ENCODE data around the gene RTN4RL2.

The RTN4RL2 gene

DNA sequence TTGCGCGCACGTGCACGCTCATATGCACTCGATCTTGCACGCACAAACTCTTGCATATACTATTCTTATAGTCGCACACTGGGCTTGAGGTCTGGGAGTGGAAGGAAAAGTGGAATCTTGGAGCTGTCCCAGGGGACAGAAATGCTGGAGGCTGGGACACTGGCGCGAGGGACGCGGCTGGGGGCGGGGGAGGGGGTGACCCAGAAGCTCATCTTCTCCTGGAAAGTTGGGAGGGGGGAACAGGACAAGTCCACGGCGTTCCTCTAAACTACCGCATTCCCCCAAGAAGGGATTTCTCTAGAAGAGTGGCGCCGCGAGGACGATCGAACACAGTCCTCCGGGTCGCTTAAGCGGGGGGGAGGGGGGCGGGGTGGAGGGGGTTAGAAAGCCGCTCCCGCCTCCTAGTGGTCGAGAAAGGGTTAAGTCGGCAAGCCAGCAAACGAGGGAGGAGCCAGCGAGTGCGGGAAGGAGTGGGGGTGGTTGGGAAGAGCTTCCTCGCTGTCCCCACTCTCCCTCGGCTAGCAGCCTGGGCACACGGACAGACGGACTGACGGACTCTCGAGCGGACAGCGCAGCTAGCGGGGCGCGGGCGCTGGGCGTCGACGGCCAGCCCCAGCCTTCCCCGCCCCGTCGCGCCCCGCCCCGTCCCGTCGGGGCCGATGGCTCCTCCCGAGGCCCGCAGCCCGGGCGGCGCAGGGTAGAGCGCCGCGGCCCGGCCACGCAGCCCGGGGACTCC lies at the start of gene RTN4RL2:
Gene RTN4RL2, plus strand, starts transcription at position 507 of the 736 bp plus-strand sequence. CDS start 338 bp downstream, outside the sequence.
- peak; percentile 10 for DNase-seq

DNA sequence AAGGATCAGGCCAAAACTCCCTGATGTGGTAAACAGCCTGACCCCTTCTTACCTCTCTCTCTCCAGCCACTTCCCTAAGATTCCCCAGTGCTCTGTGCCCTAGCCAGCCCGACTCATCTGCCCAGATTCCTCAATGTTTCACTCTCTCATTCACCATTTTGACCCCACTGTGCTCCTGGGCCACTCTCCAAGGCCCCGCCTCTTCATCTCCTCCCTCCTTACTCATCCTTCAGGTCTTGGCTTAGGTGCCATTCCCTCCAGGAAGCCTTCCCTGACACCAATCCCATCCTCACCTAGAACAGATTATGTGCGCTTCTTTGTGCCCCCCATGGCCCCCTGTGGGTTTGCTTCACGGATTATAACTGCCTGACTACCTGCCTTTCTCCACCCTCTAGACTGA lies 46.6 kb upstream of the RTN4RL2 start:
- DNase-seq: no peak

DNA sequence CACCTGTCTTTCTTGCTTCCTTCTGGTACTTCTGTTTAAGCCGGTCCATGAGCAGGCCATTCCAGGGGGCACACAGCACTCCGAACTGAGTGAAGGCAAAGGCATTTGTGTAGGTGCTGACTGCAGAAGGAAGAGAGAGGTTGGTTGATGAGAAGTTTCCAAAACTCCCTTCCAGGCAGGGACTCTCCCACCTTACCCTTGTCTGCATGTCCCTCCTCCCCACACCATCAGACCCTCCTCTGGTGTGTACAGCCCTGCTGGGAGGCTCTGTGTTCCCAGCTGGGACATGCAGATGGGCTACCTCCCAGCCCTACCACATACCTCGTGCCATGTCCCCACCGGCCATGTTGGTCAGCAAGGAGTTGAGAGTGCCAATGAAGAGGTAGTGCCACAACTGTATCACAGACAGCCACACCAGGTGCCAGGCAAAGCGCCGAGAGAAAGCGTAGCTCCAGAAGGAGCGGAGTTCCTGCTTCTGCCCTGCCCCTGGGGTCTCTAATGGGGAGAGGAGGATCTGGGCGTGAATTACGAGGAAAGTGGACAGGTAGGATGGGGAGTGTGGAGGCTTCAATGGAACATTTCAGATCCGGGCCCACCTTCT lies 45.6 kb upstream of the RTN4RL2 start:
- DNase-seq: no peak

DNA sequence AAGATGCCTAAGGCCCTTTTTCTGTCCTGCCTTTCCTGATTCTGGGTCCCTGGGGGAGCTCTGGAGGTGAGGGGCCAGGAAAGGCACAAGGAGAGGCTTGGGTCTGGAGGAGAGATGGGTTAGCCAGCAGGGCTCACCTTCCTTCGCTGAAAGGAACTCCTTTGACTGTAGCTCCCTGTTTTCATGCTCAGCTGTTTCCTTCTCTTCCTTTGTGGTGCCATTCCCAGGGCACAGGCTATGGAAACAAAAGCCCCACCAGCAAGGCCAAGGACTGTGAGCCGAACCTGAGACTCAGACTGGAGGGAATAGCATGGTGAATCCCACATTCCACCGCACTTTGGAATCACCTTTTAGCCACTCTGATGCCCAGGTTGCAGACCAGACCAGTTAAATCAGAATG lies 43.9 kb upstream of the RTN4RL2 start:
- no peak for DNase-seq

DNA sequence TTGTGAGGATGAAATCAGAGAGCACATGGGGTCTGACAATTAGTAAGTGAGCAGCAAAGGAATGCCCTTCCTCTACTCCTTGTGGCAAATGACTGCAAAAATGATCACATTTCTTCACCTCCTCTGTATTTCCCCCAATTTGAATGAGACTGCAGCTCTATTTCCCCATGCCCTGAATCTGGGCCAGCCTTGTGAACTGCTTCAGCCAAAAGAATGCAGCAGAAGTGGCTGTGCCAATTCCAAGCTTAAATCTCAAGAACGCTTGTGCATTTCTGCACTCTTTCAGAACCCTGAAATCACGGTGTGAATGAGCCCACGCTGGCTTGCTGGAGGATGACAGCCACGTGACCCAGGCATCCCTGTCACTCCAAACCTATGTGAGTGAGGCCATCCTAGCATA lies 43.3 kb upstream of the RTN4RL2 start:
- no peak for DNase-seq

DNA sequence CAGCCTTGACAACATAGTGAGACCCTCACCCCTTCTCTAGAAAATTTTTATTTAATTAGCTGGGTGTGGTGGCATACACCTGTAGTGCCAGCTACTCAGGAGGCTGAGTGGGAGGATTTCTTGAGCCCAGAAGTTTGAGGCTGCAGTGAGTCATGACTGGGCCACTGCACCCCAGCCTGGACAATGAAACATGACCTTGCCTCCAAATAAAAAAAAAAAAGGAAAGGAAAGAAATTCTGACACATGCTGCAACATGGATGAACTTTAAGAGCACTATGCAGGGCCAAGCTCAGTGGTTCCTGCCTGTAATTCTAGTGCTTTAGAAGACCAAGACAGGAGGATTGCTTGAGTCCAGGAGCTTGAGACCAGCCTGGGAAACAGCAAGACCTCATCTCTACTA lies 42.2 kb upstream of the RTN4RL2 start:
- no peak for DNase-seq

DNA sequence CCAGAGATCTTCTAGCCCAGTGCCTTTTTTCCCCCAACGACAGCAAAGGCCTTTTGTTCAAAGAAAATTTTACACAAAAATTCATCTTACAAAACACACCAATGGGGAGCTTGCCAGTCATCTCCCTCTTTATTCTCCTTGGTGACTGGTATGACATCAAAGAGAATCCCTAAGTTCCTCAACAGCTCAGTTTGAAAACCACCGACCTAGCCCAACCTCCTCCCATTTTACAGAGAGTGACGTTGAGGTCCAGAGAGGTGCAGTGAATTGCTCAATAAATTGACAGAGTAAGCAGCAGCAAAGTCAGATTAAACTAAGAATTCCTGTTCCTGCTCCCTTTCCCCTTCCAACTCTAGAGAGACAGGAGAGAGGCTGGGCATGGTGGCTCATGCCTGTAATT lies 41.2 kb upstream of the RTN4RL2 start:
- DNase-seq: no peak

DNA sequence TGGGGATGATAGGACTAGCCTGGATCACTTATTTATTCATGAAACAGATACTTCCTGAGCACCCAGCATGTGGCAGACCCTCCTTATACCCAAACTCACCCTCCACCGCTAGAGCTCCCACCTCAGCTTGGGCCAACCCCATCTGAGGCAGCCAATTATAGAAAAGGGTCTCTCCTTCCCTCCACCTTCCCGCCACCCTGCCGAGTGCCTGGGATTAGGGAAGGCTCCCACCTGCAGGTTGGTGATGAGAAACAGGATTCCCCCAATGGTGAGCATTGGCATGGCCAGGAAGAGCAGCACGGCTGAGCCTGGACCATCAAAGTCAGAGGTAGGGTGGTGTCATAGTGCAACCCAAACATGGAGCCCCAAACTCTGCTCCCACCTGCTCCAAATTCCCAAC lies 39.3 kb upstream of the RTN4RL2 start:
- DNase-seq: no peak

DNA sequence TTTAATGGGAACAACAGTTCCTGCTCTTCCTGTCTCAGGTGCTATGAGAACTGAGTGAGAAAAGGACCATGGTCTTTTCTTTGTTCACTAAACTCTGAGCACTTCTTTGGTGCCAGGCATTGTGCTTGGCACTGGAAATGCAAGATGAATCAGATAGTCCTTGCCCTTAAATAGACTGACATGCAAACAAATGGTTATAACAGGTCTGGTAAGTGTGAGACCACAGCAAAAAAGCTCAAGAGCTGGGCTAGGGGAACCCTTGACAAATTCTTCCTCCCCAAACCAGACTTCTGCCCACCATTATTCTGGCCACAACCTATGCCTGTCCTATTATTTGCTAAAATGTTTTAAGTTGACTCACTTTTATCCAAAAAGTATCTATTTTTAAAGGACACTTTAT lies 38.5 kb upstream of the RTN4RL2 start:
- no peak for DNase-seq

DNA sequence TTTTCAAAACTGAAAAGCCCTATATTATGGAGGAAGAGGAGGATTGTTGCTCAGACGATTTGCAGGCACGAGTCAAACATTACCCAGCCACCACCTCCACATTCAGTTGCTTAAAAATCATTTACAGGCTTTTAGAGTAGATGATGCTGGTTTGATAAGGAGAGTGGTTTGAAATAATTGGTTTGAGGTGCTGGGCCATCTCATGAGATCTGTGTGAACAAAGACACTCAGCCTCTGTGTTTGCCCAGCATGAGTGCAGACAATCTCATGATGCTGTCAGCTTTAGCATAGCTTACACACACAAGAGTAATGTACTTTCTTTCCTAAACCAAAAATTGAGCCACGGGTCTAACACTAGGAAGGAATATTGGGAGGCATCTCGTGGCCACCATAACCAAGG lies 37.7 kb upstream of the RTN4RL2 start:
- no peak for DNase-seq

DNA sequence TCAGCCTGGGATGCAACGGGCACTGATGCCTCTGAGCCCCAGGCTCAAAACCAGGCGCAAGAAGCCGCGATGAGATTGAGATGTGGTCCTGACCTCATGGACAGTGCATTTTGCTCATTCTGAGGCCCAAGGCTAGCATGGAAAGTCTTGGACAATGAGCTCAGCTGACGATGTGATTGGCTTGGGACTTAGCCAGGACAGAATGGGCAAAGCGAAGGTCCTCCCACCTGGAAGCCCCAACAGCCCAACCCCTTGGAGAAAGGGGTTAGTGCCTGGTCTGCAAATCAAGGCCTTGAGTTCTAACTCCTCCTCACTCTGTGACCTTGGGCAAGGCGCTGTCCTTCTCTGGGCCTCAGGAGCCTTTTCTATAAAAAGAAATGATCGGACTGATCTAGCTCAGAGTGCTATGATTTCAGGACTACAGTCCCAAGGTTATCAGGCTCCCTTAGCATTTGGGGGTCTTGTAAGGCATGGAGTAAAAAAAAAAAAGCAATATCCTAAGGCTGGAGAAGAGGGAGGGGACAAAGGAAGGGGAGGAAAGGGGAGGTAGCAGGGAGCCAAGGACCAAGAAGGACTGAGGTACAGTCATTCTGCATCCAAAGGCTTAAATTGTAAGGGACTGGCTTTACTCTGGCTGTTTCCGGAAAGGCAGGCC lies 36.1 kb upstream of the RTN4RL2 start:
- DNase-seq: no peak

DNA sequence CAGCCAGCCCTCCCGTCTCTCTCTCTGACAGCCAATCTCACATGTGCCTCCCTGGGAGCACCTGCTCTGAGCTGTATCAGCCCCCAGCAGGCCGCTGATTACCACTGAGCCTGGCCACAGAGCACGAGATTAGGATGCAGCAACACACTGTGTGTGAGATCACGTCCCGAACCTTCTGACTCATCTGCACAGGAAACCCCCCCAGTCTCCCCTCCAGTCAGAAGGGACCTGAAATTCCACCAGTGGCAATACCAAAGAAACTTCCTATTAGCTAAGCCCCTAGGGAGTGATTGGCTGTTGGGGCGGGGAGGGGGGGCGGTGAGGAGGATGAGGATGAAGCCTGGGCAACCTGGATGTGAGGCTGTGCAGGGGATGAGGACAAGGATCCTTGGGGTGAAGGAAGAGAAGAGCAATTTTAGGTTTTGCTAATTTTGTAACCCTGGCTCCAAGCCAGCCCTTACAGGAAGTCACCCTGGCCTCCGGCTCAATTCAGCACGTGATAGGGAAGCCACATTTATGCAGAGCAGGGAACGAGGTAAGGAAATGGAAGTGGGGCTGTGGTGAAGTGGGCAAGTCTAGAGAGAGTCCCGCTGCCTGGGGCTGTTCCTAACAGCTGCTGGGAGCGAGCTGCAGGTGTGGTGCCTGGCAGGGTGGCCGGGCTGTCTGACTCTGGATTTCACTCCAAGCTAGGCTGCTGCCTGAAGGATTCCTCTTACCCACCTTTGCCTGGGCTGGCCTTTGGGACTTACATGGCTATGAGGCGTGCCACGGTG lies 35.4 kb upstream of the RTN4RL2 start:
- DNase-seq: peak; percentile 84

DNA sequence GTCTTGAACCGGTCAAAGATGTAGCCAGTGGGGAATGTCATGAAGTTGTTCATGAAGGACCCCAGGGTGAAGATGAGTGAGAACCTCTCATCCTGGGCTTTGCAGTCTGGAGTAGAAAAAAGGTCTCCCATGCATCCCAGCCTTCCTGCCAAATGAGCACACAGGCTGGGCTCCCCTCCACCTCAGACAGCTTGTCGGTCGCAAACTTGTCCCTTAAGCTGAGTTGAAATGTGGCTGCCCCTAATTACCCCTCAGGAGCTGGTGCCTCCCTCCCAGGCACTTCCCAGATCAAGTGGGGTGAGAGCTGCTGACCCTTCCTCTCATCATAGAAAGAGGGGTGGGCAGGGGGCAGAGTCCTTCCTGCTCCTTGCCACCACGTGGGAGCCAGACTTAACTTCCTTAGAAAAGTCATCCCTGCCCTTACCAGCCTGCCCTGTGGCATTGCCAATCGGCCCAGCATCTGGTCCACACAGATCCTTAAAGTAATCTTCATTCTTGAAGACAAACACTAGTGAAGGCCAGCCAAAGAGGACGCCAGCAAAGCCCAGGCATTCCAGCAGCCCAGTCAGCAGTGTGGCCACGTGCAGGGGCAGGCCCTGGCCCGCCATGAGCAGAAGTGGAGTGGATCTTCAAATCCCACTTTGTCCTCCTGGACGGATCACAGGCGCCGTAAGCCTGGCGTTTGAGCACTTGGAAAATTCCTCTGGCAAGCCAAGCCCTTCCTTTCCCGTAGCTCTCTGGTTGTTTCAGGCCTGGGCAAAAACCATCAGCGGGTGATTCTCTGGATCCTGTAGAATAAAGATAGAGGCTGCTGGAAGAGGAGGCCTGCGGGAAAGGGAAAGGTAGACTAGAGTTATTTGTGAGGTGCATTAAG lies 34.5 kb upstream of the RTN4RL2 start:
- DNase-seq: no peak

DNA sequence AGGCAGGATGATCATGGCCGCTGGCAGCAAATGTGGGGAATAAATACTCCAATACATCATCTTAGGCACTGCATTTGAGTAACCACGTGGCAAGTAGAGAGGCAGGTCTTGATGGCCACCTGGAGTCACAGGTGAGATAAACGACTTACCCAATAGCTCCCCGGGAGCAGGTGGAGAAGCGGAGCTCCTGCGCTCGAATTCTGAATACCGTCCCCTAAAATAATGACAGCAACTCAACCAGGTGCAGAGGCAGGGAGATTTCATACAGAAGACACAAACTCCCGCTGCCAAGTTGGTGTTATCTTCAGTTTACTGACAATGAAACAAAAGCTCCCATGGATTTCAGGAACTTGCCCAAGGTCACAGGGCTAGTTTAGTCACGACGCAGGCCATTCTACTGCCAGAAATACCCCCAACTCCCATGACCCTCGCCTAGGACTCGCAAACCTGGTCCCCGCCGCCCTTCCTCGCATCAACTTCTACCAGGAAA lies 33.8 kb upstream of the RTN4RL2 start:
- DNase-seq: no peak

DNA sequence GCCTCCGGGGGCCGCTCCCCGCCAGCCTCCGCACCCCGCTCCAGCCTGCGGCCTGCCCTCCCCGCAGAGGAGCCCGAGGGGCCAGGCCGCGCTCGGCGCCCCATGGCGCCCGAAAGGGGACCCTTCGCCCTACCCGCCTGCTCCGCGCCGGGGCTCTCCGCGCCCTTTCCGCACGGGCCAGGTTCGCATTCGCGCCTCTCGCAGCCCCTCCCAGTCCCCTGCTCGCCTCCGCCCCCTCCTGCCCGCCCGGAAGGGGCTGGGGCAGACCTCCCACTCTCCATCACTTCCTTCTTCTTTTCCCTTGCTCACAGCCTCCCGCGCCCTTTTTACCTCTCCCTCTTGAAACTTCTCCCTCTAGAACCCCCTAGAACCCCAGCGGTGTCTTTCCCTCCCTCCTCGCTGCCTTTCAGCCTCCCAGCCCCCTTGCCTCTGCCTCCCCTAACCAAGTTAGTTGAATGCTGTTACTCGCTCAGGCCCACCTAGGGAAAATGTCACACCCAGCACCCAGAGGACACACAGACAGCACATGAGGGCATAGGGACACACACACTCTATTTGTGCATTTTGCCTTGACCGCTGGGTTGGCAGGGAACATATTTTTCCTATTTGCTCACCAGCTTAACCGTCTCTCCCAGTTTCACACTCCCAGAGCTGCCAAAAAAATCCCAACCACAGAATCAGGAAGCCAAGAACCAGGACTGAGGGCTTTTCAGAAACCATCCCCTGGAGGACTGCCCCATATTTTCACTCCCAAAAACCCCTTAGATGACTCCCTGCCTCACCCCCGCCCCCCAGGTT lies 33.2 kb upstream of the RTN4RL2 start, which contains the start of gene SLC43A3:
Gene SLC43A3, minus strand, starts transcription at position 193 of the 798 bp plus-strand sequence. CDS start 949 bp downstream, outside the sequence.
- DNase-seq: peak; percentile 67

DNA sequence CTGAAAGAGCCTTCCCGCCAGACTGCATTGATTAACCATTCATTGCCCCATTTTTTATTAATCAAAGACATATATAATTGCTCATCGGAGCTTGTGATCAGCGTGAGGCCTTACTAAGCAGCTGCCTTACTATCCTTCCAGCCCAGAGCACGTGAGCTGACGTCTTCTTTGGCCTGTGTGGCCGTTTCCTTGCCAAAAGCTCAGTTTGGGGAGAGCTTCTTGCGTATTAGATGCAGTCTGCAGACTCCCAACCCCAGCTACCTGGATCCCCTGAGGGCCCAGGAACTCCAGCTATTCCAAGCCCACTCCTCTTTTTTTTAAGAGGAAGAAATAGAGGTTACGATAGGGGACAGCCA lies 32.6 kb upstream of the RTN4RL2 start:
- DNase-seq: no peak

DNA sequence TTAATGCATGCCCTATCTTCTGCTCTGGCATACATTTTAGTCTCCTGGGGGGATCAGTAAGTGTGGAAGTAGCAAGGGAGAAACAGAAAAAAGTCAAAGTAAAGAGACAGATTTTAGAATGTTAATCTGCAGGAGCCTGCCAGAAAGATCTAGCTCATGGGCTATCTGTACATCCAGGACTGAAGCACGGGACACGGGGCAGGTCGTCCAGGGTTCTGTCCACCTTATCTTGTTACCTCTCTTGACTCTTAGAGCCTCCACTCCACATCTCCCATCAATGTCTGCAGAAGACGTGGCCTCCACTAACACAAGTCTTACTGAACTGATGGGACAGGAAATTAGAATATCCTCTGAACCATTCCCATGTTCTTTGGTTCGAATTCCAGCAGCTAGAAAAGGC lies 31.7 kb upstream of the RTN4RL2 start:
- no peak for DNase-seq

DNA sequence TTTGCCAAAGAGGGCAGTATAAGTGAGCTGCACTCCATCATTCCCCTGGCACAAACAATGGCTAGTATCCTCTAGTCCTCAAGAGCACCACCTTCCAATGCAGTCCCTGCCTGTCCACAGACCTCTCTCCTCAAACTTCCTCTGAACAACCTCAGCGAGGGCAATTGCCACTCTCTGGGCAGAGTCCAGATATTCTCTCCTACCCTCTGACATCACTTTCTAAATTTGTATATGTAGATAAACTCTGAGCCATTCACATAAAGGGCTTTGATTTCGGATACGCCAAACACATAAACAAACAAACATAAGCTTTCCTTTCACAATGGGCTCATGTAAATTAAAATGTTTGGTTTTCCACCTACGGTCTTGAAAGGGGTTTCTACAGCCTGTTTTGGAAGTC lies 30.4 kb upstream of the RTN4RL2 start:
- no peak for DNase-seq

DNA sequence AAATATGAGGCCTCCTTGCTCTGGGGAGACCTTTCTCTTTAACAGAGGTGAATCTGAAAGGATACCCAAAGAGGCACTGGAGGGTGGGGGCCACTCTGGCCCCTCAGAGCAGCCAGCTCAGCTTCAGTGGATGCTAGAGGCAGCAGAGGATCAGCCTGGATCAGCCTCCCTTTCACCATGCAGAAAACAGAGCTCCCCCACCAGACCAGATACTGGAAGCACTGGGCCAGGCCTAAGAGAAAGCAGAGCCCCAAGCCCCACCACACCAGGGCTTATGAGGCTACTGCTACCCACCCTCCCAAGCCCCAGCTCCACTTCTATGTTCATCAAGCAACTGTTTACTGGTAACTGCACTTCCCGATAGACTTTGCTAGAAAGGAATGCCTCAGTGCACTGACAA lies 29.4 kb upstream of the RTN4RL2 start:
- DNase-seq: no peak

DNA sequence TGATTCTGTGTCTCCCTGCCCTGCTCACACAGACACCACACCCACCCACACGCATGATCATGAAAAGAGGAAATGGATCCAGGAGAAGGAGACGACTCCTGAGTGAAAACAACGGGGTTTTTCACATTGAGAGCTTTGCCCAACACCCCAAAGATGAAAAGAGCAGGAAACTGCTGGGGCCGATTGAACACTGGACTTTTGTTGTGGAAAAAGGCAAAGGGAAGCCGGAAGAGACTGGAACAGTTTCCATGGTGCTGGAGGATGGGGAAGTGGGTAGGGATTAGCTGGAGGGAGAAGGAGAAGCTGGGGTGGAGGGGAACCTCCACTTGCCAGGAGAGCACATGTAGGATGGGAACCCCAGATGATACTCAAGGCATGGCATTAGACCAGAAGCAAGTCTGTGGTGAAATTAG lies 28.2 kb upstream of the RTN4RL2 start:
- DNase-seq: no peak

DNA sequence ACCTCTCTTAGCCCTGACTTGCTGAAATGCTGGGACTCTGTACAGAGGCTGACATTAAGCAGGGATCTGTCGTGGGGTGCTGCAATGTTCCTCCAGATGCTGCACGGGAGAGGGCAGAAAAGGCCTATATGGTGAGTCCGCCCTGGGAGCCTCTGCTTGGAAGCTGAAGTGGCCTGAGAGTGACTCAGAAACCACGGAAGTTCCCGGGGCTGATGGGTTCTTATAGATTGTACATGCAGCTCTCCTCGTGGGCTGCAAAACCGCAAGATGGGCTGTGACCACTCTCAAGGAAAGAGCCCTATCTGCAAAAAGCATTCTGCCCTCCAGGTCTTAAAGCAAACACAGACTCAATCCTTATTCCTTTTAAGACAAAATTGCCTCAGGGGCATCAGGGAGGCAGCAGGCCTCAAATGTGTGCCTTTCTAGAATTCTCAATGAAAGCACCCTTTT lies 27.6 kb upstream of the RTN4RL2 start:
- no peak for DNase-seq

Data from activated gamma-delta T cell treated with Interleukin-2 at 50 U/mL for 16 hours (primary cell).